NCI-H1417 treated with DMSO at 0.1 percent for 48 hours (cell line): Measurements from ENCODE around the gene TEX36.
"Not testable (repeated sequence)": the region's sequence is repeated elsewhere in the genome, so short reads cannot be mapped to it uniquely, and the experiment has no call there.

Experiments used
- DNase-seq: peaks from one replicate; lab custom pipeline; 2025; lab: John Stamatoyannopoulos, UW

TEX36 gene

DNA sequence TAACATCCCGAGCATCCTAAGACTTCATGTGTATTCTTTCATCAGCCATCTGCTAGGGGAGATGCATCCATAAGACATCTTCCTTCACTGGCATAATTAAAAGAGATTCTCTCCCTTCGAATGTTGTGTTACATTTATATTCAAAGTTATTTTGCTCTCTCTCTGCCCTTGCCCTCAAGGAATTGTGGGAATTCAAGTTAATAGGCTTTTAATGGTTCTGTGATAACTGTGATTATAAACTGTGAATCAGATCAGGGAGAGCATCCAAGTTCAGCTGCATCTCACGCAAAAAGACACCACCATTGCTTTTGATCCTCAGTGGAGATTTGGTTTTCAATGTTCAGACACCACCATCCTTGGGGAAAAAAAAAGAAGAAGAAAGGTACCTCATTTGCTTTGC, 9.2 kb upstream of the TEX36 start:
- DNase-seq, result no peak

DNA sequence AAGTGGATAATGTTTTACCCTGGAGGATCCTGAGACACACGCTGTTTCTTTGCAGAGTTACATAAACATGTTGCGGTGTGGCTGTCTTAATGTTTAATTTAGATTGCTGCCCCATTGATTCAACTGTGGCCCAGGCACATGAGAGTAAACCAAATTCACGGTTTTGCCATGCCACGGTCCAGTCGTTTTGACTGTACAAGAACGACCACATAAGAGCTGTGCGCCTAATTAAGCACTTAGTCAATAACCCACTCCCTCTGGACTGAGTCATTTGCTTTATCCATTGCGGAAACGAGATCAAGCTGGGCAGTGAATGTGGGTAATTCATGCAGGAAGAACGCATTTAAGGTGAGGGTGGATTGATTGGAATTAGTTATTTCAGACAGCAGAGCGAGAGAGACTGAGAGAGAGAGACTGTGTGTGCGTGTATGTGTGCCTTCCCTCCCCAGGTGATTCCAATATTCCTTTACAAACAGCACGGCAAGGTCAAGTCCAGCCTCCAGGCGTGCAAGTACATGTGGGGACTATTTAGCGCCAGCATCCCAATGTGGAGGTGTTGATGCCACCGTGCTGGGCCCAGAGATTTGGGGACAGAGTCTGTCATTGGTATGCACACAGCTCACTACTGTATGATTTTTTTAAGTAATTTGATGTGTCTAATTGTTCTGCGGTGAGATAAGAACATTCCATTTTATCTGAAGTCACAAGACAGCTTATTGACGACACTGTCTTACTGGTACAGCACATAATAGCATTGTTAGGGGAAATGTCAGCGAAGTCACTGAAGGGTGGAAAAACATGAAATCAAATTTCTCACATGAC, 8.4 kb upstream of the TEX36 start:
- no peak for DNase-seq

DNA sequence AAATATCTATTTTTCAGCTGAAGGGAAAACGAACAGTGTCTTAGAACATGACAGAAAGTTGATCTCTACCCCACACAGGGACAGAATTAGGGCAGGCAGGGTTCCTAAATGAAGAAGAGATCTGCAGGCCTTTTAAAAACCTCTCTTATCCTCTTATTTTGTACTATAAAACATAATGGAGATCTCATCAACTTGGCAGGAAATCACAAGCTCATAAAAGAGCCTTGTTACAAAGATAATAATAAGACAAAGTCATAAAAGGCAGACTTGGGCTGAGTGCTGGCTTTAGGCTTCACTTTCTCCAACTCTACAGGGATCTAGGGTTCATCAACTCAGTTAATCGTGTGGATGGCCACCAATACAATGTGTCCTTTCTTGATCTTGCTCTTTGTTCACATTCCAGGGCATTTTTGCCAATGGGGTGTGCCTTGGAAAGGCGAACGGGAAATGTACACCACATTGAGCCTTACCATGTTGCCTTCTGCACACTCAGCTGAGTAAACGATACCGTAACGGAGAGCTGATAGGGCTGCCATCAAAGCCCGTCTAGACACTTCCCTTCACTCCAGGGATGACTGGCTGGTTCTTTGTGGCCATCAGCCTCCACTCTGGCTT, 7.1 kb upstream of the TEX36 start:
- no peak for DNase-seq

DNA sequence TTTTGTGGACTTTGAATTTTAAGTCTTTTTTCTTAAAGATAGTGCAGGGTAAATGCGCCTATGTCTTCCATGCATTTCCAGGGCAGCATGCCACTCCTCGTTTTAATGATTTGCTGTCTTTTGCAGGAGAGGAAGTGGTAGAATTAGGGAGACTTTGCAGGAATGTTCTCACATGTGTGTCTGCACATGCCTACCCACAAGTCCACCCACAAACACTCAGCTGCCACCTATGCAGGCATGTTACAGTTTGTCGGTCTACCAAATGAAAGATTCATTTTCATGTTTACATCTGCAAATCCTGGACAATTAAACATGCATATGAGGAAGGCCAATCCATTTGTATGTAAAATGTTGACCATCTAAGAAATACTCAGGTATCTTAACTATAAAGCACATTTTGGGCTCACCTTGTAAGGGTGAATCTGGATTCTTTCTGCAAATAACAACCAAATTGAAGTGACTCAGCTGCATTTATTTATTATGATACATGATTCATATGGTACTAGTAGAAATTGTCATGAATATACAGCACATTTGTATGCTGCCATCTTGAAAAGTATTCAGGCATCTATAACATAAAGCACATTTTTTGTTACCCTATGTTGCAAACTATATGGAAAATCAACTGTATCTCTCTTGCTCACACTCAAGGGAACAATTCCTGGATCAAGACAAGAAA, 4.7 kb upstream of the TEX36 start:
- no peak for DNase-seq

GRCh38 chr10:125684581-125684980, 1.6 kb upstream of the TEX36 start:
- no peak for DNase-seq

- no peak for DNase-seq
Observed at GRCh38 chr10:125683821-125684220, 858 bp upstream of the TEX36 start.

GRCh38 chr10:125679436-125679835, 3.5 kb downstream of the TEX36 start:
- DNase-seq, result no peak

DNA sequence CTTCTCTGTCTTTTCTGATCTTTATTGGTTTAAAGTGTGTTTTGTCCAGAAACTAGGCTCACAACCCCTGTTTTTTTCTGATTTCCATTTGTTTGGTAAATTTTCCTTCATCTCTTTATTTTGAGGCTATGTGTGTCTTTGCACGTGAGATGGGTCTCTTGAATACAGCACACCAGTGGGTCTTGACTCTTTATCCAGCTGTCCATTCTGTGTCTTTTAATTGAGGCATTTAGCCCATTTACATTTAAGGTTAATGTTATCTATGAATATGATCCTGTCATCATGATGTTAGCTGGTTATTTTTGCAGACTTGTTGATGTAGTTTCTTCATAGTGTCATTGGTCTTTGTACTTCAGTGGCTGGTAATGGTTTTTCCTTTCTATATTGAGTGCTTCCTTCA, 10.1 kb downstream of the TEX36 start:
- no peak for DNase-seq

- no peak for DNase-seq
Observed at GRCh38 chr10:125662584-125662983, 20.4 kb downstream of the TEX36 start.

DNA sequence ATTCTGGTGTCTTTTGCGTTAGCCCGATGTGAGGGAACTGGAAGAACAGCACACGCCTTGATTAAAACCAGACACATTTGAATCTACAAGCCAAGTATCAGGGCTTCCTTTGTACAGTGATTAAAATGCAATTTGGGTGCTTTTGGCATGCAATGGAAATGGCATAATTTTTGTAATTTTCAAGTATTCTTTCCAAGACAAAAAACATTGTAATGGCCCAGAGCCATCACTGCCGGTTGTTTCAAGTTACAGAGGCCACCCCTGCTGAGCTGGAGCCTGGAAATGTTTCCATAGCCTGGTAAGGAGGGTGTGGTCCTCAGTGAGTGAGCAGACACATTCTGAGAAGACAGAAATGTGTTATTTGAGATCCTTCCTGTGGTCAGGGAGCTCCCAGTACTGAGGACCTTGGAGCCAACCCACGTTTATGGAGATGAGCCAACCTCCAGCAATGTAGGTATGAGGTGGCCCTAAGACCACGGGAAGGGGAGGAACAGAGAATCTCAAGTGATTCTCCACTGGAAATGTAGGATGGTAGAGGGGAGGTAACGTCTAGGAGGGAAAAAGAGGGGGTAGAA, 20.9 kb downstream of the TEX36 start:
- no peak for DNase-seq

GRCh38 chr10:125661431-125661940, 21.5 kb downstream of the TEX36 start:
- DNase-seq, result no peak

GRCh38 chr10:125659071-125659470, 23.9 kb downstream of the TEX36 start:
- DNase-seq, result no peak

DNA sequence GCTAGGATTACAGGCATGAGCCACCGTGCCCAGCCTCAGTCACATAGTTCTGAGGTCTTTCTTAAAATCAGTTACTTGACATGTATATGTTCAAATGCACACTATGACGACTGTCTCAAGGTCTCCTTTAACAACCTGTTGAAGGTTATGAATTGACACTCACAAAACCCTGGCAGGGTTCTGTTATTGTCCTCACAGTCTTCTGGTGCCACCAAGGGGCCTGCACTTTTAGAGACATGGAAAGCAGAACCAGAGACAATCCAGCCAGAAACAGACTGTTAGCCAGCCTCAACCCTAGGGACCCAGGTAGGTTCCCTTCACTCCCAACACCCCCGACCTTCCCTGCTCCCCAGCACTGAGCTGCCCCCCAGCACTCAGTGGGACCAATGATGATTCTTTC, 26.4 kb downstream of the TEX36 start:
- no peak for DNase-seq

DNA sequence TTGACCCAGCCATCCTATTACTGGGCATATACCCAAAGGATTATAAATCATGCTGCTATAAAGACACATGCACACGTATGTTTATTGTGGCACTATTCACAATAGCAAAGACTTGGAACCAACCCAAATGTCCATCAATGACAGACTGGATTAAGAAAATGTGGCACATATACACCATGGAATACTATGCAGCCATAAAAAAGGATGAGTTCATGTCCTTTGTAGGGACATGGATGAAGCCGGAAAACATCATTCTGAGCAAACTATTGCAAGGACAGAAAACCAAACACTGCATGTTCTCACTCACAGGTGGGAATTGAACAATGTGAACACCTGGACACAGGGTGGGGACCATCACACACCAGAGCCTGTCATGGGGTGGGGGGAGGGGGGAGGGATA, 29.9 kb downstream of the TEX36 start:
- DNase-seq, result not testable (repeated sequence)

- DNase-seq, result no peak
Observed at GRCh38 chr10:125646311-125646710, 36.7 kb downstream of the TEX36 start.

DNA sequence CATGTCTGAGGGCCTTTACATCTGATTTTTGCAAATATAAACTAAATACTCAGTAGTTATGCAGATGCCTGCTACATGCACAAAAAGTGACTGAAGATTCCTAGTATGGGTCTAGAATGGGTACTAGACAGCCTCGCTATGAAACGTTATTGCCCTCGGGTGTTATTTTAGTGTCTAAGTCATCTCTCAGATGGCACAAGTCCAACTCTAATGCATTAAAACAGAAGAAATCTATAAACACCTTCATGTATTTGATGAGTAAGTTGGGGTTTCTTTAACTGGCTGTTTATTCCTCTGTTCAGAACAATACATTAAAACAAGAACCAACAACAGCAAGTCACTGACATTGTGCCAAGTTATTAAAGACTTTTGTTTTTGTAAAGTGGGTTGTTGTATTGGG, 41.6 kb downstream of the TEX36 start:
- DNase-seq, result no peak

DNA sequence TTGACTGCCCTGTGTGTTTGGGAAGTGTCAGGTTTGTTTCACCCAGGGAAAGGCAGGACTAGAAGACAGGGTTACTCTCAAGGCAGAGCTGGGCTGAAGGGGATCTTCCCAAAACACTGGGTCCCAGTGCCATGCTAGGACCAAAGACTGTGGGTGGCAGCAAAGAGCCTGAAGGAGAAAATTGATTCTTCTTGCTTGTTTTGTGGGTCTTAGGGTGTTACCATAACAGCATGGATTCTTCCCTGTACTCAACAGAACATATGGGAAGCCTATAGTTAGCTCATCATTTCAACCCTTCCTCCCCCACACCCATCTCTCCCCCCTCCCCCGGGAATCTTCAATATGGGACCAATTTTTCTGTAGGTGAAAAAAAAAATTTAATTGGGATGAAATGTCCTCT, 42.3 kb downstream of the TEX36 start:
- DNase-seq, result no peak

DNA sequence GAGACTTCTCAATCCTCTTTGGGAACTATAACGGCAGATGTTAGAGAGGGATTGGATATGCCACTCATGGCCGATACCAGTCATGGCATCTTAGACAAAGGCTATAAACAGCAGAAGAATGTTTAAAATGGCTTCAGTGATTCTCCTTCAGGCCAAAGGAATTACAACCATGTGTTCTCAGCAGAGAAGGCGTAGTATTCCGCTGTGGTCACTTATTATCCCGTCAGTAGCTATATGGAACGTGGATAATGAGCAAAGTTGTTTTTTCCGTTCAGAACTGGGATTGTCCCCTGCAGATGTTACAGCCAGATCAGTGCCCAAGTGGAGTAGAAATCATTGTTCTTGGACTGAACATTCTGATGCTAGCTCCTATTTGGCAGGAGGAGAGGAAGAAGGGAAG, 43.1 kb downstream of the TEX36 start:
- DNase-seq, result no peak

DNA sequence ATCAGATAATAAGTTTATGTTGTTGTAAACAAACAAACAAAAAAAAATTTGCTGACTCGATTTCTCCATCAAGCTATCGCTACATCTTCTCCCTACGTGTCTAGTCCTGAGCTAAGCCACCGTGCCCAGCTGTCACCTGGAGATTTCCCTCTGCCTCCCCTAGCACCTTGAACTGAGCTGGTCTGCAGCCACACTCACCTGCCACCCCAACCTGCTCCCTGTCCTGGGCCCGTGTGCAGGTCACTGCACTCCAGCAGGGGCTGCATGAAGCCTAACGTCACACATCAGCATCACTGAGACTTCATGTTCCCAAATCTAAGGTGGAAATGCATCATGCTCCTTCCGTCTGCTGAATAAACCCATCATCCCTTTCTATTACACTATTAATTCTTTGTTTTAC, 44.4 kb downstream of the TEX36 start:
- DNase-seq, result no peak

GRCh38 chr10:125637496-125637895, 45.5 kb downstream of the TEX36 start:
- DNase-seq, result no peak

- no peak for DNase-seq
Observed at GRCh38 chr10:125634606-125635005, 48.4 kb downstream of the TEX36 start.

DNA sequence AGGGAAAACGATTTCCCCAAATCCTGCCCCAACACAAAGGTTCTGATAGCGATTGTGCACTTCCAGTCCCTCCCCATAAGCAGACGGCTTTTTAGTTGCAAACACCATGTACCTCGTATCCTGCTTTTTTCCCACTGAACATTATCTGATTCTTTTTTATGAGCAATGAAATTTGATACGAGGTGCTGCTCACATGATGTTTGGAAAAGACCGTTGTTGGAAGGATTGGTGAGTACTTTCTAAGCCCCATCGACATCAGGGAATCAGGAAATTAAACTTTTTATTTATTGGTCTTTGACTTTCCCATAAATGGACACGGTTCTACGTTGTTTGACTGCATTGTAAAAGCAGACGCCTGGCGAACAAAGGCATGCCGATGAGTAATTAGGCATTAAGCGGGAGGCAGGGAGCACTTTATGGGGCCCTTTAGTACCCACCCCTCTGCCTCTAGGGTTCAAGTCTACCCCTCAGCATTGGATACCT, 49.4 kb downstream of the TEX36 start:
- no peak for DNase-seq

DNA sequence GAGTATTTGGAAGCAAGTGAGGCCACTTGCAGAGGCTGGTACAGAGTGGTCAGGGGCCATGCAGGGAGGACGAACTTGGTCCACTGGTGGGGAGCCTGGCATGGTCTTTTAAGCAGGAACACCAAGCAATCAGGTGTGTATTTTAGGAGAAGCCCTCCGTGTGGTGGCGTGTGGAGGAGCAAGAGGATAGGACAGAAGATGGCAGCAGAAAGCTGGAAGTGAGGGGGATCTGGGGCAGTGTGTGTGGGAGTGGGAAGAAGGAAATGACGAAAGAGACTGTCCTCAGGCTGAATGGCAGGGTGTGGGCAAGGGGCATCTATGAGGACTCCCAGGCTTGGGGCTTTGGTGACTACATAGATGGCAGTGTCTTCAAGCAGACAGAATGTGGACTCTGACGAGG, 51.2 kb downstream of the TEX36 start:
- no peak for DNase-seq
